Measurements from ENCODE around the gene SPINK1. TPM values are rescaled to one million over a fixed set of nuclear protein-coding genes. Genes with fewer than 3 reads are reported as not detected.
"Not testable (repeated sequence)": the region's sequence is repeated elsewhere in the genome, so short reads cannot be mapped to it uniquely, and the experiment has no call there.

SPINK1 gene
- total RNA-seq, 1 donor from 2014 or later = not detected

GRCh38 chr5:147832541-147832940 is 1.1 kb upstream of the SPINK1 start:
- DNase-seq (ENCODE audit: low spot score) = no peak
- Mint-ChIP-seq H3K4me1 (ENCODE audit: unreplicated experiment) (no peaks in the 10 kb centered on the region), H3K27me3 (ENCODE audit: unreplicated experiment) (no peaks in the 10 kb centered on the region), H3K4me3 (ENCODE audit: unreplicated experiment) (no peak overlapping the region), H3K27ac (ENCODE audit: unreplicated experiment) (no peak overlapping the region), H3K9me3 (ENCODE audit: unreplicated experiment) (no peaks in the 10 kb centered on the region), H3K36me3 (ENCODE audit: low read depth, unreplicated experiment) (no peaks in the 10 kb centered on the region)
- TF ChIP-seq CTCF (IDR thresholded peaks at IDR 0.05; ENCODE audit: unreplicated experiment) = no peak

- Mint-ChIP-seq H3K27me3 (ENCODE audit: unreplicated experiment) (no peaks in the 10 kb centered on the region), H3K4me1 (ENCODE audit: unreplicated experiment) (no peaks in the 10 kb centered on the region), H3K4me3 (ENCODE audit: unreplicated experiment) (no peak overlapping the region), H3K27ac (ENCODE audit: unreplicated experiment) (no peak overlapping the region), H3K9me3 (ENCODE audit: unreplicated experiment) (no peaks in the 10 kb centered on the region), H3K36me3 (ENCODE audit: low read depth, unreplicated experiment) (no peaks in the 10 kb centered on the region)
- no peak for TF ChIP-seq CTCF (IDR thresholded peaks at IDR 0.05; ENCODE audit: unreplicated experiment)
- no peak for DNase-seq (ENCODE audit: low spot score)
Measured at GRCh38 chr5:147830035-147830434, 1.4 kb downstream of the SPINK1 start.

GRCh38 chr5:147827017-147827416 is 4.5 kb downstream of the SPINK1 start:
- not testable (repeated sequence) for DNase-seq (ENCODE audit: low spot score); H3K9me3 Mint-ChIP-seq (ENCODE audit: unreplicated experiment); H3K4me1 Mint-ChIP-seq (ENCODE audit: unreplicated experiment); H3K27me3 Mint-ChIP-seq (ENCODE audit: unreplicated experiment); H3K4me3 Mint-ChIP-seq (ENCODE audit: unreplicated experiment); H3K36me3 Mint-ChIP-seq (ENCODE audit: low read depth, unreplicated experiment); H3K27ac Mint-ChIP-seq (ENCODE audit: unreplicated experiment)

GRCh38 chr5:147826361-147826760 is 5.1 kb downstream of the SPINK1 start:
- Mint-ChIP-seq H3K27ac (ENCODE audit: unreplicated experiment) (no peak overlapping the region), H3K9me3 (ENCODE audit: unreplicated experiment) (no peaks in the 10 kb centered on the region), H3K36me3 (ENCODE audit: low read depth, unreplicated experiment) (no peaks in the 10 kb centered on the region), H3K27me3 (ENCODE audit: unreplicated experiment) (no peaks in the 10 kb centered on the region), H3K4me1 (ENCODE audit: unreplicated experiment) (no peaks in the 10 kb centered on the region), H3K4me3 (ENCODE audit: unreplicated experiment) (no peak overlapping the region)
- no peak for TF ChIP-seq CTCF (IDR thresholded peaks at IDR 0.05; ENCODE audit: unreplicated experiment)
- no peak for DNase-seq (ENCODE audit: low spot score)

GRCh38 chr5:147822686-147823491 is 8.6 kb downstream of the SPINK1 start:
- H3K36me3 Mint-ChIP-seq (ENCODE audit: low read depth, unreplicated experiment) = no peaks in the 10 kb centered on the region
- peak; percentile 39 for DNase-seq (ENCODE audit: low spot score)
- H3K27me3 Mint-ChIP-seq (ENCODE audit: unreplicated experiment) = no peaks in the 10 kb centered on the region
- H3K9me3 Mint-ChIP-seq (ENCODE audit: unreplicated experiment) = no peaks in the 10 kb centered on the region
- peak; percentile 71 for TF ChIP-seq CTCF (IDR thresholded peaks at IDR 0.05; ENCODE audit: unreplicated experiment)
- H3K27ac Mint-ChIP-seq (ENCODE audit: unreplicated experiment) = no peak overlapping the region
- no peaks in the 10 kb centered on the region for H3K4me1 Mint-ChIP-seq (ENCODE audit: unreplicated experiment)
- no peak overlapping the region for H3K4me3 Mint-ChIP-seq (ENCODE audit: unreplicated experiment)

GRCh38 chr5:147822222-147822621 is 9.2 kb downstream of the SPINK1 start:
- not testable (repeated sequence) for H3K9me3 Mint-ChIP-seq (ENCODE audit: unreplicated experiment); H3K4me3 Mint-ChIP-seq (ENCODE audit: unreplicated experiment); DNase-seq (ENCODE audit: low spot score); H3K36me3 Mint-ChIP-seq (ENCODE audit: low read depth, unreplicated experiment); H3K4me1 Mint-ChIP-seq (ENCODE audit: unreplicated experiment); H3K27ac Mint-ChIP-seq (ENCODE audit: unreplicated experiment); H3K27me3 Mint-ChIP-seq (ENCODE audit: unreplicated experiment)

Data from endothelial cell (in vitro differentiated cells).